HG03439 (cell line): Measurements from ENCODE around the gene KCTD6.

Source experiments
- ATAC-seq: cut with Tn5 transposase; IDR thresholded peaks from one replicate; pipeline ENCODE4 v1.9.1; 2021; ENCODE audit warnings: mild to moderate bottlenecking, moderate library complexity; ENCODE audit not compliant: unreplicated experiment

The KCTD6 gene

GRCh38 chr3:58491506-58492402 lies at the start of gene KCTD6:
Gene KCTD6, plus strand, starts transcription at chr3:58492096. Its CDS starts 6,660 bp downstream, at chr3:58498756.
- peak; percentile 96 for ATAC-seq

GRCh38 chr3:58452176-58452575 lies 39.7 kb upstream of the KCTD6 start:
- ATAC-seq = no peak

GRCh38 chr3:58459160-58459559 lies 32.7 kb upstream of the KCTD6 start:
- no peak for ATAC-seq

GRCh38 chr3:58462829-58463180 lies 29.1 kb upstream of the KCTD6 start:
- no peak for ATAC-seq

GRCh38 chr3:58463181-58463941 lies 28.5 kb upstream of the KCTD6 start:
- peak; percentile 80 for ATAC-seq

- ATAC-seq = no peak
Measured at GRCh38 chr3:58463942-58464271, 28.0 kb upstream of the KCTD6 start.

- no peak for ATAC-seq
Measured at GRCh38 chr3:58464866-58465265, 27.0 kb upstream of the KCTD6 start.

GRCh38 chr3:58466899-58467563 lies 24.9 kb upstream of the KCTD6 start:
- no peak for ATAC-seq

- no peak for ATAC-seq
Measured at GRCh38 chr3:58469096-58469495, 22.8 kb upstream of the KCTD6 start.

- ATAC-seq = no peak
Measured at GRCh38 chr3:58470363-58471024, 21.4 kb upstream of the KCTD6 start.

GRCh38 chr3:58471025-58471887 lies 20.6 kb upstream of the KCTD6 start:
- ATAC-seq = no peak

- ATAC-seq = no peak
Measured at GRCh38 chr3:58473275-58473674, 18.6 kb upstream of the KCTD6 start.

- no peak for ATAC-seq
Measured at GRCh38 chr3:58474348-58474911, 17.5 kb upstream of the KCTD6 start.

- ATAC-seq = no peak
Measured at GRCh38 chr3:58474967-58475578, 16.8 kb upstream of the KCTD6 start.

GRCh38 chr3:58478781-58479180 lies 13.1 kb upstream of the KCTD6 start:
- ATAC-seq = no peak

- ATAC-seq = no peak
Measured at GRCh38 chr3:58480309-58480708, 11.6 kb upstream of the KCTD6 start.

- no peak for ATAC-seq
Measured at GRCh38 chr3:58482917-58483636, 8.8 kb upstream of the KCTD6 start.

- ATAC-seq = no peak
Measured at GRCh38 chr3:58484045-58484721, 7.7 kb upstream of the KCTD6 start.
